HG03103 (cell line): ENCODE results near the gene SPAG9.

Experiments used
- ATAC-seq: cut with Tn5 transposase; IDR thresholded peaks from one replicate; pipeline ENCODE4 v1.9.1; 2021; ENCODE audit warnings: low read depth; ENCODE audit not compliant: unreplicated experiment

Gene SPAG9

GRCh38 chr17:50922107-50922506 is 198.6 kb downstream of the SPAG9 start:
- no peak for ATAC-seq

DNA sequence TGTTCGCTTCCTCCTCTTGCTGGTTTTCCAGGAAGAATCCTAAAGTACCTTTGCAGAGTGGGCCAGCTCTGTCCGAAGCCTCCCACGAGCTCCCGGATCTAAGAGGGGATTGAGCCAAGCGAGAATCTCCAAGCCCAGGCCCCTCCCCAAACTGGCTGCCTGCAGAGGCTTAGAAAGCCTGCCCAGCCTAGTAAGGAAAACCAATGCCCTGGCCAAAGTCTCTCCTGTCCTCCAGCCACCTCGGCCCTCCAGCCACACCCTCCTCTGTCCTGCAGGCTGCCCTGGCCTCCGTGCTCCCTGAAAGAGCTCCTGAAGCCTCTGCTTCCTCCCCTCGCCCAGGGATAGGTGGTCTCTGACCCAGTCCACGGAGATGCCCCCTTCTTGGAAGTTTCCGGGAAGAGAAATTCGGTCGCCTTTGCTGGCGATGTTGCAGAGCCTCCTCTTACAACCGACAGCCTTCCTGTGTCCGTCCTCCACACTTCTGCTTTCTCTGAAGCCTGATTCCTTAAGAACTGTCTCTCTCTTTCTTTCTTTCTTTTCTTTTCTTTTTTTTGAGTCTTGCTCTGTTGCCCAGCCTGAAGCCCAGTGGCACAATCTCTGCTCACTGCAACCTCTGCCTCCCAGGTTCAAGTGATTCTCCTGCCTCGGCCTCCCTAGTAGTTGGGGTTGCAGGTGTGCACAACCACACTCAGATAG is 199.6 kb downstream of the SPAG9 start:
- no peak for ATAC-seq

DNA sequence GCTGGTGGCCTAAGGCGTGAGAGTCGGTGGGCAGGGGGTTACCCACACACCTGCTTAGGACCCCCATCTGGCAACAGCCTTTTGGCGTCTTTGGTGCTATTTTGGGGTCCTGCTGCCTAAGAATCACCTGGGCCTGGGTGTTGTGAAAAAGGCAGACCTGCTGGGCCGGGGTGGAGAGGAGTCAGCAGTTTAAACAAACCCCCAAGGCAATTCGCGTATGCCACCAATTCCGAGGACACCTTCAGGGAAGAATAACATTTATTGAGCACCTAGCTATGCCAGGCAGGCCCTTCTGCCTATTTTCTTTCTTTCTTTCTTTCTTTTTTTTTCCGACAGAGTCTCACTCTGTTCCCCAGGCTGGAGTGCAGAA is 200.6 kb downstream of the SPAG9 start:
- no peak for ATAC-seq

GRCh38 chr17:50919321-50920040 is 201.2 kb downstream of the SPAG9 start:
- no peak for ATAC-seq

DNA sequence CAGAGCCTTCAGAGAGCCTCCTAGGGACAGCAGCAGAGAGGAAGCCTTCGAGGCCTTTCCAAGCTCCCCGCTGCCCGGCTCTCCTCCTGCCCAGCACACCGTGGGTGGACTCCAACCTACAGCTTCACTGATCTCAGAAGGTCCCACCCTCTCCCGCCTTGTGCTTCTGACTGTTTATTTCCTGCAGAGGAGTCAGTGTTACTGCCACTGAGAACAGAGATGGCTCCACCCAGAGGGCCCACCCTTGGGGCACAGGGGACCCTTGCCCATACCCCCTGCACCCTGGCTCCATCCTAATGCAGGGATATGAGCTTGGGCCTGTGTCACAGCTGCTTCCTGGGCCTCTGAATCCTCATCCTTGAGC is 201.8 kb downstream of the SPAG9 start:
- no peak for ATAC-seq

DNA sequence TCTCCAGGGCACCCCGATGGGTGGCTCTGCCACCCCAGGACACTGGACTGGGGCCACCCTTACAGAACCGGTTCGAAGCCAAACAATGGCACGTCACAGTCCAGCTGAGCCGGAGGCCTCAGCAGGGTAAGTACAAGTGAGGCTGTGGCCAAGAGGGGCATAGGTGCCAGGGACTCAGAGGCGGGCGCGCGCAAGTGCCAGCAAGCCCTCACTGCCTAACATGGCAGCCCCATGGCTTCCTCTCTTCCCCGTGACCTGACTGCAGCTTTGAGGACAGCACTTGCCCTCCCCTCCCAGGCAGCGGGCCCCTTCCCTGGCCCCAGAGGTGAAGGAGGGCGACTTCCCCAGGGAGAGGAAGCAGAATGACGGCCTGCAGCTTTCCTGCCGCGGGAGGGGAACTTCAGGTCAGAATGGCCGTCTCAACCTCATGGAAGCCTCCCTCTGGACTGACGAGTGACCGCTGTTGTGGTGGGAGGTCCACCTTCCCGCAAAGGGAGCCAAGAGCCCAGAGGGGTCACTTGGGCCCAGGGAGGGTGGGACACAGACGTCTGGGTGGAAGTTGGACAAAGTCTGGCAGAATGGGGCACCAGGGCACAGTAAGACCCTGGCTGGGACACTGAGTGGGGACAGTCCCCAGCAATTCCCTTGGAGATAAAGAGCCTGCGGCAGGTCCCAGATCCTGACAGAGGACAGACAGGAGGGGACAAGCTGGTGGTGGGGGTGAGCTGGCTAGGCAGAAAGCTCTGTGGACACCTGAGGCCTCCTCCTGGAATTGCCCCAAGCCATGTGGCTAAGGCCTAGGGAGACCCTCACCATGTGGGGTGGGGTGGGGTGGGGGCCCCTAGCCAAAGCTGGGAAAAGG is 202.4 kb downstream of the SPAG9 start:
- ATAC-seq: no peak

DNA sequence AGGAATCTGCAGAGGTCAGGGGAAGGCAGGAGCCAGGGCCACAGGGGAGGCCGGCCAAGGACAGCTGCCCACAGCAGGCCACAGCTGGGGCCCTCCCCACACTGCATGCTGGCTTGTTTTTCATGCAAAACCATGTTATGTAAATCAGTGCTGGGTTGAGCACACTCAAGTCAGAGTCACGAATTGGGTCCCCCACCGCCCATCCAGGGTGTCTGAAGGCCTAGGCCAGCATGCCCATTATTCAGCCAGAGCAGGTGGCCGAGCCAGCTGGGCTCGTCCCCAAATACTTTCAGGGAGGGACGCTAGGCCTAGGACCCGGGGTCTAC is 203.3 kb downstream of the SPAG9 start:
- ATAC-seq: no peak

GRCh38 chr17:50916708-50917417 is 203.8 kb downstream of the SPAG9 start:
- ATAC-seq: no peak

DNA sequence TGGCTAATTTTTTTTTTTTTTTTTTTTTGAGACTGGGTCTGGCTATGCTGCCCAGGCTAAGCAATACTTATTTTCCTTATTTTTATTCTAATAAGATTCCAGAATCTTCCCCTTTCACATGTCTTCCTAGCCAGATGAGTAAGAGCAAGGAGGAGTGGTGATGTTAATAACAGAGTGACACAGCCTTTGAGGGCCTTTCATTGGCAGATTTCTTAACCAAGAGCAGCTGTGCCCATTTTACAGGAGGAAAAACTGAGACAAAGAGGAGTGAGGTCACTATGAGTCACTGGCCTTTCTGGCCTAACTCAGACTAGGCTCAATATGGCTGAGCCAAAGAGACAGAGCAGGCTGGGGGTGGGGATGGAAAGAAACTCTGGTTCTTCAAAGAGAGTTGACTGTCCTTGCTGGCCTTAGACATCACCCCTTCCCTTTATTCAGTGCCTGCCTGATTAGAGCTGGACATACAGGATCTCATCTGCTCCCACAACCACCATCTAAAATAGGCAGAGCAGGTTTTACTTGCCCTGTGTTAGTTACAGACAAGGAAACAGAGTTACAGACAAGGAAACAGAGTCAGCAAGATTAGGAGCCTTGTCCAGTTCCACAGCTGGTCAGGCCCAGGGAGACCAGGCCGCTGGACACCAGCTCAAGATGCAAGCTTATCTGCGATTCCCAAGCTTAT is 204.5 kb downstream of the SPAG9 start:
- no peak for ATAC-seq

- ATAC-seq: no peak
Measured at GRCh38 chr17:50914505-50915063, 206.1 kb downstream of the SPAG9 start.

GRCh38 chr17:50913120-50913519 is 207.5 kb downstream of the SPAG9 start:
- no peak for ATAC-seq
